Heart left ventricle (tissue), 16 donors: ENCODE measurements around the gene ABCC3. TPM values are rescaled to one million over a fixed set of nuclear protein-coding genes. Genes with fewer than 3 reads are reported as not detected.
A peak's percentile ranks its signal among the peaks of the same experiment; 100 is the strongest.

Experiments used
- ATAC-seq, 4 donors: fragments of 200-7000 bp; cut with Tn5 transposase; one replicate each; pipeline ENCODE4 v1.9.1; 2020 to 2022; ENCODE audit warnings: moderate library complexity in 4 of 4, mild to moderate bottlenecking in 3 of 4, moderate number of reproducible peaks in 1 of 4
- DNase-seq, 5 donors: peaks; one replicate each; pipeline ENCODE4 v3.0.0-alpha.2; 2020
- H3K27ac ChIP-seq, 12 donors: fragments of 200-600 bp; sonication (generic) in 4 of 12; one replicate each; pipeline versions ENCODE4 v1.5.0 to v1.8.0; 2016 to 2022; ENCODE audit warnings: mild to moderate bottlenecking in 2 of 12
- H3K27me3 ChIP-seq, 9 donors: fragments of 200-600 bp; sonication (generic) in 2 of 9; one replicate each; pipeline versions ENCODE4 v1.5.1 to v1.8.0; 2016 to 2022; ENCODE audit warnings: mild to moderate bottlenecking in 3 of 9
- H3K36me3 ChIP-seq, 9 donors: fragments of 200-600 bp; sonication (generic) in 2 of 9; one replicate each; pipeline versions ENCODE4 v1.5.0 to v1.8.0; 2018 to 2022; ENCODE audit warnings: mild to moderate bottlenecking in 2 of 9
- H3K4me1 ChIP-seq, 12 donors: fragments of 200-600 bp; sonication (generic) in 4 of 12; one replicate each; pipeline versions ENCODE4 v1.5.0 to v1.8.0; 2016 to 2022; ENCODE audit warnings: mild to moderate bottlenecking in 3 of 12
- H3K4me3 ChIP-seq, 12 donors: fragments of 200-600 bp; sonication (generic) in 4 of 12; one replicate each; pipeline versions ENCODE4 v1.5.0 to v1.8.0; 2017 to 2022; ENCODE audit warnings: mild to moderate bottlenecking in 9 of 12, moderate library complexity in 4 of 12
- H3K9me3 ChIP-seq, 12 donors: fragments of 200-600 bp; sonication (generic) in 4 of 12; one replicate each; pipeline versions ENCODE4 v1.5.0 to v1.8.0; 2016 to 2022; ENCODE audit warnings: mild to moderate bottlenecking in 1 of 12
- POLR2A ChIP-seq, 2 donors: fragments of 450-650 bp; IDR thresholded peaks; one replicate each; pipeline ENCODE4 v1.6.1; 2017; ENCODE audit warnings: antibody characterized with exemption in 2 of 2, mild to moderate bottlenecking in 2 of 2, moderate library complexity in 2 of 2
- WGBS, 4 donors: extraction: QIAGEN DNeasy Blood & Tissue Kit in 2 of 4; methylation state at CpG; one replicate each; pipeline versions ENCODE4 v1.1.5 to v1.1.7; 2013 to 2018; 5-methylcytosine and 5-hydroxymethylcytosine counted together
- intact Hi-C, 10 donors: fragments of 100-400 bp; cut with DNase I; formaldehyde crosslinking; loops; one replicate each; pipeline versions ENCODE4 v1.11.1 to v1.14.2; 2022
- polyA plus RNA-seq, 2 donors: library from polyadenylated mRNA; stranded (reverse); fragments of 200-250 nt; gene quantifications; one replicate each; pipeline ENCODE4 v1.2.3, GENCODE V29; 2013
- total RNA-seq, 9 donors: library from RNA; depleted of rRNA in 2 of 9; stranded (reverse); fragments of >200 nt in 2 of 9; fragmentation: NEBNext Ultra II Directional in 3 of 9; extraction: Animal tissue kit (Norgen Biotek cat#: 25700) in 3 of 9; gene quantifications; one replicate each; pipeline versions ENCODE4 v1.1.0 to v1.2.4, GENCODE V29; 2016 to 2023
- TF ChIP-seq, protein P1 (sequence below), 12 donors: fragments of 200-600 bp; sonication (generic) in 4 of 12; IDR thresholded peaks; one replicate each; pipeline versions ENCODE4 v1.5.0 to v1.8.0; 2018 to 2022; ENCODE audit warnings: antibody characterized with exemption in 12 of 12, mild to moderate bottlenecking in 5 of 12
- donor health status: ischemic (EF 13 %, LVEDD 7.1; RV severe dilation, severe dysfunction).
- donor health status: healthy with polysubstance abuse.
- donor health status: DM: no; HTN: yes; CAD: no.
- donor health status: DM: no; HTN: no; CAD: no.
- donor health status: ischemic (EF 25% LVEDD 6.9; RV normal size, moderate dysfunction).
- donor health status: ischemic (EF 25% LVEDD 5.7; RV mildly dilated, moderate dysfunction).
- donor health status: healthy.
- donor health status: DM: yes; HTN: yes; CAD: no.
- donor health status: ischemic (EF 35%, LVEDD 5.7; RV mildly dilated, moderate dysfunction).
- donor health status: nonischemic (EF 11% LVEDD 7.7; RV severe dilation, severe dysfunction).
- donor health status: DM: yes; HTN: yes; CAD: no.
- donor health status: PGD.
- donor health status: ischemic (EF 29% LVEDD 5.4; RV normal size, mild dysfunction).
- donor health status: nonischemic (EF 23%, LVEDD 6.1; RV moderate dilation, normal function).

ABCC3 gene
- total and polyA plus RNA-seq, 11 donors: 0.20 to 21.6 (median 1.3) TPM; not detected in 1

DNA sequence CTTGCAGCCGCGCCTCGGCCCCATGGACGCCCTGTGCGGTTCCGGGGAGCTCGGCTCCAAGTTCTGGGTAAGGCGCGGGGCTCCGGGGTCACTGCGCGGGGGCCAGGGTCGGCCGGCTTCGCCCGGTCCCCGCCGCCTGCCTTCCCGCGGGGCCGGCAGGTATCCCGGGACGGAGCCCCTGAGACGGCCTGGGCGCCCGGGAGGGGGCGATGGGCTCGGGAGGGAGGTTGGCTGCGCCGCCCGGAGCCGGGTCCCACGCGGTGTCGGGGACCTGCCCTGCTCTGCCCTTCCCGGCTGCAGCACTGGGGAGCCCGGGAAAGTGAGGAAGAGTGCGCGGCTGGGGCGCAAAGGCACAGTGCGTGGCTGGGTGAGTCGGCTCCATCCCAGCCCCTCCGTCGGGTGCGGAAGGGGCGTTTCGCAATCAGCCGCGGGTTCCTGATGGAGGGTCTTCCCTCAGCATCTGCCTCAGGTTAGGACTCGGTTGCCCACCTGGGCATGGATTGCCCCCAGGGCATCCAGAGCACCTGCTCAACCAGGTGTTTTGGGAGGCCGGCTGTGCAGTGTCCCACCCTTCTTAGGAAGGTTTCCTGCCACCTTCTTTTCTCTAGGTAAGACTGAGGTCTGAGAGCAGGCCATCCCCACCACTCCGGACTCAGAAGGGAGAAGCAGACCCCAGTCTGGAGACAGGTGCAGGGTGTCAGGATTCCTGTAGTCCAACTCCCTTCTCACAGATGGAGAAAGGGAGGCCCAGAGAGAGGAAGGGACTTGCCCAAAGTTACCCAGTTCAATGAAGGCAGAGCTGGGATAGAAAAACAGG, 442 bp downstream of the ABCC3 start:
- no peaks in the 10 kb centered on the region for H3K36me3 ChIP-seq
- no peak for DNase-seq
- peaks cover 6 to 39% (median 30%) of the 10 kb centered on the region in 9 donors for H3K27me3 ChIP-seq
- ATAC-seq: peak in 1 of 4 donors; percentile 5
- H3K9me3 ChIP-seq: no peaks in the 10 kb centered on the region
- peak overlapping the region; percentile 4 to 65 (median 43) for H3K4me3 ChIP-seq
- TF ChIP-seq POLR2A (IDR thresholded peaks at IDR 0.05): no peak
- TF ChIP-seq, protein P1, sequence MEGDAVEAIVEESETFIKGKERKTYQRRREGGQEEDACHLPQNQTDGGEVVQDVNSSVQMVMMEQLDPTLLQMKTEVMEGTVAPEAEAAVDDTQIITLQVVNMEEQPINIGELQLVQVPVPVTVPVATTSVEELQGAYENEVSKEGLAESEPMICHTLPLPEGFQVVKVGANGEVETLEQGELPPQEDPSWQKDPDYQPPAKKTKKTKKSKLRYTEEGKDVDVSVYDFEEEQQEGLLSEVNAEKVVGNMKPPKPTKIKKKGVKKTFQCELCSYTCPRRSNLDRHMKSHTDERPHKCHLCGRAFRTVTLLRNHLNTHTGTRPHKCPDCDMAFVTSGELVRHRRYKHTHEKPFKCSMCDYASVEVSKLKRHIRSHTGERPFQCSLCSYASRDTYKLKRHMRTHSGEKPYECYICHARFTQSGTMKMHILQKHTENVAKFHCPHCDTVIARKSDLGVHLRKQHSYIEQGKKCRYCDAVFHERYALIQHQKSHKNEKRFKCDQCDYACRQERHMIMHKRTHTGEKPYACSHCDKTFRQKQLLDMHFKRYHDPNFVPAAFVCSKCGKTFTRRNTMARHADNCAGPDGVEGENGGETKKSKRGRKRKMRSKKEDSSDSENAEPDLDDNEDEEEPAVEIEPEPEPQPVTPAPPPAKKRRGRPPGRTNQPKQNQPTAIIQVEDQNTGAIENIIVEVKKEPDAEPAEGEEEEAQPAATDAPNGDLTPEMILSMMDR (IDR thresholded peaks at IDR 0.05): no peak
- intact Hi-C loops: loop anchor here in 6 of 10 donors (2.0 to 5.0 kb wide), 3 partner anchors 42 to 47 kb away; no protein-coding TSS in a partner anchor
- 6 to 14% (median 8%) methylated on average over 11 to 52 of the region's 52 CpGs for WGBS, 4 donors
- H3K27ac ChIP-seq: peak overlapping the region in 1 of 12 donors; percentile 74
- H3K4me1 ChIP-seq: peaks cover 5 to 50% (median 23%) of the 10 kb centered on the region in 12 donors

- WGBS, 4 donors: 58 to 82% (median 64%) methylated on average over 3 of the region's 3 CpGs
- no peaks in the 10 kb centered on the region for H3K9me3 ChIP-seq
- peak overlapping the region in 1 of 12 donors; percentile 65 for H3K4me3 ChIP-seq
- intact Hi-C loops: loop anchor here in 2 of 10 donors (2.0 to 5.0 kb wide), 2 partner anchors 41 to 42 kb away; no protein-coding TSS in a partner anchor
- H3K27ac ChIP-seq: no peak overlapping the region
- DNase-seq (no peak), ATAC-seq (no peak)
- H3K4me1 ChIP-seq: peaks cover 5 to 56% (median 25%) of the 10 kb centered on the region in 12 donors
- peaks cover 6 to 35% (median 30%) of the 10 kb centered on the region in 9 donors for H3K27me3 ChIP-seq
- H3K36me3 ChIP-seq: no peaks in the 10 kb centered on the region
- TF ChIP-seq POLR2A (IDR thresholded peaks at IDR 0.05): no peak
- TF ChIP-seq, protein P1 (IDR thresholded peaks at IDR 0.05): no peak
Measured at GRCh38 chr17:50635732-50635981, 976 bp downstream of the ABCC3 start.

- intact Hi-C loops: loop anchor here in 2 of 10 donors (2.0 to 5.0 kb wide), 2 partner anchors 41 kb away; no protein-coding TSS in a partner anchor
- ATAC-seq (no peak), DNase-seq (no peak)
- Histone ChIP-seq H3K27me3 (peaks cover 6 to 35% (median 30%) of the 10 kb centered on the region in 9 donors), H3K4me1 (peaks cover 5 to 61% (median 25%) of the 10 kb centered on the region in 12 donors), H3K9me3 (no peaks in the 10 kb centered on the region), H3K27ac (no peak overlapping the region), H3K4me3 (peak overlapping the region in 1 of 12 donors; percentile 65), H3K36me3 (no peaks in the 10 kb centered on the region)
- WGBS, 4 donors: 94 to 96% (median 95%) methylated on average over 9 of the region's 9 CpGs
- TF ChIP-seq POLR2A (IDR thresholded peaks at IDR 0.05): no peak
- TF ChIP-seq, protein P1 (IDR thresholded peaks at IDR 0.05): no peak
Measured at GRCh38 chr17:50635982-50636803, 1.5 kb downstream of the ABCC3 start.

DNA sequence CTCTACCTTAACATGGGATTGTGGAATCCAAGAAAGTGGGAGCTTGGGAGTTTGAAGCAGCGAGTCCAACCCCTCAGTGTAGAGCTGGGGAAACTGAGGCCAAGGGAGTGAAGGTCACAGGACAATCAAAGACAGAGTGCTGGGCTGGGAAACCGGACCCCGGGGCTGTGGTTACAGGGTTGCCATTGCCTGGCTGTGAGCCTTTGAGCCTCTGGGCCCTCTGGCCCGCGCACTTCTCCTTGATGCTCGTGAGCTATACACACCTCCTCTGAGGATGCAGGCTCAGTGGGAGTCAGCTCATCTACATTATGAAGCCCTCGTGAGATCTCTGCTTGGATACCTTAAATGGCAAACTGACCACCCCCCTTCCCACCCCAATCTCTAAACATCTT, 2.1 kb downstream of the ABCC3 start:
- DNase-seq: no peak
- no peak for ATAC-seq
- intact Hi-C loops: loop anchor here in 1 of 10 donors (5.0 kb wide), 1 partner anchor 41 kb away; no protein-coding TSS in a partner anchor
- no peak for TF ChIP-seq POLR2A (IDR thresholded peaks at IDR 0.05)
- TF ChIP-seq, protein P1 (IDR thresholded peaks at IDR 0.05): no peak
- Histone ChIP-seq H3K9me3 (no peaks in the 10 kb centered on the region), H3K27ac (no peak overlapping the region), H3K4me3 (no peak overlapping the region), H3K27me3 (peaks cover 6 to 35% (median 28%) of the 10 kb centered on the region in 9 donors), H3K4me1 (peaks cover 5 to 67% (median 25%) of the 10 kb centered on the region in 12 donors), H3K36me3 (no peaks in the 10 kb centered on the region)
- WGBS, 4 donors: 90 to 95% (median 93%) methylated on average over 7 of the region's 7 CpGs
